Kidney (tissue), 14 donors: ENCODE data around the gene CDH6. TPM values are rescaled to one million over a fixed set of nuclear protein-coding genes. Genes with fewer than 3 reads are reported as not detected.

Experiments
- DNase-seq, 5 donors: peaks; one replicate each; pipeline ENCODE4 v3.0.0-alpha.2; 2013 to 2020
- FAIRE-seq: peaks from 2 replicates; lab custom pipeline; 2012; peaks lifted over from hg19 to GRCh38; lab: Jason Lieb, UNC
- H3K27ac ChIP-seq, 2 donors: one replicate each; pipeline ENCODE4 v1.7.0; 2013; ENCODE audit warnings: low read depth in 2 of 2, low read length in 2 of 2, inconsistent platforms in 1 of 2
- H3K27me3 ChIP-seq: one replicate; pipeline ENCODE4 v1.7.1; 2013; ENCODE audit warnings: low read length, inconsistent platforms; ENCODE audit not compliant: control insufficient read depth, insufficient read depth
- H3K36me3 ChIP-seq, 3 donors: one replicate each; pipeline versions ENCODE4 v1.7.0 to v1.7.1; 2013; ENCODE audit warnings: low read length in 3 of 3, control low read depth in 1 of 3, inconsistent platforms in 1 of 3; ENCODE audit not compliant: insufficient read depth in 3 of 3, control insufficient read depth in 2 of 3
- H3K4me1 ChIP-seq, 3 donors: one replicate each; pipeline versions ENCODE4 v1.7.0 to v1.7.1; 2013; ENCODE audit warnings: low read length in 3 of 3, inconsistent platforms in 1 of 3, low read depth in 1 of 3; ENCODE audit not compliant: control insufficient read depth in 2 of 3, insufficient read depth in 2 of 3
- H3K4me3 ChIP-seq, 3 donors: one replicate each; pipeline versions ENCODE4 v1.7.0 to v1.8.1; 2013; ENCODE audit warnings: low read length in 3 of 3, control low read depth in 1 of 3, inconsistent platforms in 1 of 3
- H3K9ac ChIP-seq, 3 donors: one replicate each; pipeline versions ENCODE4 v1.7.0 to v1.7.1; 2013; ENCODE audit warnings: low read length in 3 of 3, control low read depth in 1 of 3, inconsistent platforms in 1 of 3
- H3K9me3 ChIP-seq, 3 donors: one replicate each; pipeline versions ENCODE4 v1.7.0 to v1.7.1; 2013; ENCODE audit warnings: low read length in 3 of 3, control low read depth in 1 of 3, inconsistent platforms in 1 of 3; ENCODE audit not compliant: control insufficient read depth in 2 of 3, insufficient read depth in 1 of 3
- intact Hi-C: fragments of 100-400 bp; cut with DNase I; formaldehyde crosslinking; loops from one replicate; pipeline ENCODE4 v1.11.1; 2022
- polyA plus RNA-seq: library from polyadenylated mRNA; stranded (reverse); fragments of 350-450 nt; fragmentation: Illumina TruSeq; extraction: RNeasy Lipid Tissue Mini Kit (QIAGEN cat#74804); gene quantifications from one replicate; pipeline ENCODE4 v1.2.3, GENCODE V29; 2014; ENCODE audit warnings: low read depth, low replicate concordance; ENCODE audit not compliant: insufficient read depth
- total RNA-seq: library from RNA; stranded (reverse); fragmentation: NEBNext Ultra II Directional; extraction: Animal tissue kit (Norgen Biotek cat#: 25700); gene quantifications from one replicate; pipeline ENCODE4 v1.2.1, GENCODE V29; 2021
- TF ChIP-seq, protein P1 (sequence below): IDR thresholded peaks from 3 replicates; pipeline ENCODE4 v1.5.1; 2012; ENCODE audit warnings: mild to moderate bottlenecking, moderate library complexity, borderline replicate concordance; ENCODE audit not compliant: insufficient read depth; ENCODE audit errors: extremely low read depth
- donor health status: control.
- donor health status: control.
- donor health status: control.
- donor health status: control.
- donor health status: control.
- donor health status: DM: yes; HTN: yes; CAD: no.
- donor health status: Normal renal cell carcinoma (clear cell type).

Gene CDH6
- total and polyA plus RNA-seq, 2 donors from 2014 or later, result 21.8 to 196 TPM

- FAIRE-seq, result no peak
- no peaks in the 10 kb centered on the region for H3K4me1 ChIP-seq
- H3K27me3 ChIP-seq, result no peaks in the 10 kb centered on the region
These were observed 178.6 kb downstream of the CDH6 start for GRCh38 chr5:31372124-31372523.

GRCh38 chr5:31375999-31376720 is 182.7 kb downstream of the CDH6 start:
- Histone ChIP-seq H3K9ac (no peak overlapping the region), H3K4me1 (no peaks in the 10 kb centered on the region), H3K9me3 (no peaks in the 10 kb centered on the region), H3K27ac (no peak overlapping the region), H3K36me3 (no peaks in the 10 kb centered on the region), H3K27me3 (no peaks in the 10 kb centered on the region), H3K4me3 (no peak overlapping the region)
- TF ChIP-seq, protein P1, sequence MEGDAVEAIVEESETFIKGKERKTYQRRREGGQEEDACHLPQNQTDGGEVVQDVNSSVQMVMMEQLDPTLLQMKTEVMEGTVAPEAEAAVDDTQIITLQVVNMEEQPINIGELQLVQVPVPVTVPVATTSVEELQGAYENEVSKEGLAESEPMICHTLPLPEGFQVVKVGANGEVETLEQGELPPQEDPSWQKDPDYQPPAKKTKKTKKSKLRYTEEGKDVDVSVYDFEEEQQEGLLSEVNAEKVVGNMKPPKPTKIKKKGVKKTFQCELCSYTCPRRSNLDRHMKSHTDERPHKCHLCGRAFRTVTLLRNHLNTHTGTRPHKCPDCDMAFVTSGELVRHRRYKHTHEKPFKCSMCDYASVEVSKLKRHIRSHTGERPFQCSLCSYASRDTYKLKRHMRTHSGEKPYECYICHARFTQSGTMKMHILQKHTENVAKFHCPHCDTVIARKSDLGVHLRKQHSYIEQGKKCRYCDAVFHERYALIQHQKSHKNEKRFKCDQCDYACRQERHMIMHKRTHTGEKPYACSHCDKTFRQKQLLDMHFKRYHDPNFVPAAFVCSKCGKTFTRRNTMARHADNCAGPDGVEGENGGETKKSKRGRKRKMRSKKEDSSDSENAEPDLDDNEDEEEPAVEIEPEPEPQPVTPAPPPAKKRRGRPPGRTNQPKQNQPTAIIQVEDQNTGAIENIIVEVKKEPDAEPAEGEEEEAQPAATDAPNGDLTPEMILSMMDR, result no peak
- intact Hi-C loops, result no loop called here
- FAIRE-seq (no peak), DNase-seq (no peak)

More at GRCh38 chr5:31372124-31372523, 178.6 kb downstream of the CDH6 start:
- no peaks in the 10 kb centered on the region for H3K36me3 ChIP-seq
- H3K27ac ChIP-seq, result no peak overlapping the region
- no peak for DNase-seq
- no peaks in the 10 kb centered on the region for H3K9me3 ChIP-seq
- no peak overlapping the region for H3K9ac ChIP-seq
- no peak overlapping the region for H3K4me3 ChIP-seq
- intact Hi-C loops, result no loop called here
- TF ChIP-seq, protein P1, result no peak

DNA sequence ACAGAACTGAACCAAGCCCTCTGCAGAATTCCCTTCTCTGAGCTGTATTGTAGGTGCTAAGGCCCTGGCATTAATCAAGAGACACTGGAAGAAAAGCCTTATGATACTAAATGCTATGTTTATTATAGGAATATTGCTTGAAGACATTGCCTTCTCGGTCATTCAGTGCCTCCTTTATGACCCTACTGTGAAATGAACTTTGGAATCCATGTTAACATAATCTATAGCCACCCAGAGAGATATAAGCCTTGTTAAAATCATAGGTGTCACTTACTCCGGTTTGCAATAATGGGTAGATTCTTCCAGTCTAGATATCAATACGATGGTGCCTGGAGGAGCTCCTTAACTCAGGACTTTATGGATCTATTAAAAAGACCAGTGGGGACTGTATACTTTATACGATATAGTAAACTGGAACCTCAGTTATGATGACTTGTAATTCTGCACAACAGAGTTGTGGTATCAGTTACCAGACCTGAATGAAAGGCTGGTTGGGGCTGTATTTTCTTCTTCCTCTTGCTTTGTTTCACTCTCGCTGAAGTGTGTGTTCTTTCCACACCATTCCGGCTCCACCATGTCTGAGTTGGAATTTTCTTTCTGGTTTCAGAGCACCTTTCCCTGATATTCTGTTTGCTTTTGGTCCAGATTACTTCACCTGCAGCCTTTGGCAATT is 183.9 kb downstream of the CDH6 start:
- intact Hi-C loops, result no loop called here
- Histone ChIP-seq H3K4me1 (no peaks in the 10 kb centered on the region), H3K36me3 (no peaks in the 10 kb centered on the region), H3K4me3 (no peak overlapping the region), H3K9ac (no peak overlapping the region), H3K27ac (no peak overlapping the region), H3K27me3 (no peaks in the 10 kb centered on the region), H3K9me3 (no peaks in the 10 kb centered on the region)
- DNase-seq (no peak), FAIRE-seq (no peak)
- TF ChIP-seq, protein P1, result no peak
